NCI-H446 (cell line): Measurements from ENCODE around the gene PITPNM3.
"Not testable (repeated sequence)": the region's sequence is repeated elsewhere in the genome, so short reads cannot be mapped to it uniquely, and the experiment has no call there.

Source experiments
- DNase-seq, 2 experiments: peaks; one replicate each; lab custom pipeline; 2025; lab: John Stamatoyannopoulos, UW

Gene PITPNM3

GRCh38 chr17:6574687-6575595, 18.6 kb upstream of the PITPNM3 start:
- no peak for DNase-seq

- DNase-seq, result no peak
These were observed 17.8 kb upstream of the PITPNM3 start for GRCh38 chr17:6573982-6574686.

DNA sequence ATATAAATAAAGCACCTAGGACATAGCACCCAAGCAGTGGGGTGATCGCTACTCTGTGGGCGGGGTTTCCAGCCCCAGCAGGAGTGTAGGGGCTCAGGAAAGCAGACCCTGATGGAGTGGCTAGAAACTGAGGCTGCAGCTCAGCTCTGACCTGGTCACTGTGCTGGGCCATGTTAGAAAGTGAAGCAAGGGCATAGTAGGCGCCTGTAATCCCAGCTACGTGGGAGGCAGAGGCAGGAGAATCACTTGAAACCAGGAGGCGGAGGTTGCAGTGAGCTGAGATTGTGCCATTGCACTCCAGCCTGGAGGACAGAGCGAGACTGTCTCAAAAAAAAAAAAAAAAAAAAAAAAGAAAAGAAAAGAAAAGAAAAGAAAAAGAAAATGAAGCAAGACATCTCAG, 17.1 kb upstream of the PITPNM3 start:
- DNase-seq, result not testable (repeated sequence)

GRCh38 chr17:6572972-6573370, 16.6 kb upstream of the PITPNM3 start:
- no peak for DNase-seq

DNA sequence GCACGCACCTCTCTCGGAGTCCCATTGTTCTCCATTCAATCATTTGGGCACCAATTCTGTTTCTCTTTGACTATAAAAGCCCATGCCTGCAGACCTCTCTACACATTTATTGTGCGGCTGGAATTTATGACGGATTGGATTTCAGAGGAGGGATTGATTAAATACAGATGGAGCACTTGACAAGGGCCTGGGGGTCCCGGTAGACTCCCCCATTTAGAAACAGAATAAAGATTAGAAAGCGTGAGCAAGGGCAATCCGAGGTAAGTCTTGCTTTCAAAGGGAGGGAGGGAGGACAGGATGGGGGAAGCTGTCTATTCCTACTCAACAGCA, 15.1 kb upstream of the PITPNM3 start:
- no peak for DNase-seq

DNA sequence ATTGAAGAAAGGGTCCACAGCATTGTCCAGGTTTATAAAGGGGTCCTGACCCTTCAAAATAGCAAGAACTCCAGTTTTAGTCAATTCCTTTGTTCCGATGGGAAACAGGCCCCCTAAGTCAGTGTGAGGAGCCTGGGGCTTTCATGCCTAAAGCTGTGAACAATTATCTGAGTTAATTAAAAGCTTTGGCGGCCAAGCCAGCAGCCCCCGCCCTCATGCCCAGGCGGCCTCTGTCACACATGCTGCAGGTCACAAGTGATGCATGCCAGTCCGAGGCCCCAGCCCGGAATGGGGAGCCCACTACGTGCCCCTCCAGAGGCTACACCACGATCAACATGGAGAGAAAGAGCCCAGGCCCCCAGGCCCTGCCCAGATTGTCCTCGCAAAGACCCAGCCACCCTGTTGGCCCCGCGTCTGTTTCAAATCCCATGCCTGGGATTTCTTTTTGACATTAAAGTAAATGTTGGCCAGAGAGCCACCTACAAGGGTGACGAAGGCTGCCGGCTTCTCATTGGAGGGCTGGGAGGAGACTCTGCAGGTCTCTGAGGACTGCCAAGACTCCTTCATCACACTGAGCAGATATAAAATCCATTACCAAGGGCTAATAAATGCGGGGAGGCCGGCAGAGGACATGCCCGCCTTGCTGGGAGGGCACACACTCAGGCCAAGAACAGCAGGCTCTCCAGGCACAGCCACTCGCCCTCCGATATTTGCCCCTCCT, 14.5 kb upstream of the PITPNM3 start:
- no peak for DNase-seq

- DNase-seq, result no peak
These were observed 13.3 kb upstream of the PITPNM3 start for GRCh38 chr17:6569370-6570285.

- DNase-seq, result no peak
These were observed 11.9 kb upstream of the PITPNM3 start for GRCh38 chr17:6568184-6568758.

- peak in 1 of 2 experiments; percentile 16 for DNase-seq
These were observed 11.3 kb upstream of the PITPNM3 start for GRCh38 chr17:6567528-6568183.

- DNase-seq, result no peak
These were observed 5.1 kb upstream of the PITPNM3 start for GRCh38 chr17:6561446-6561845.

- no peak for DNase-seq
These were observed 4.1 kb upstream of the PITPNM3 start for GRCh38 chr17:6560496-6560895.

DNA sequence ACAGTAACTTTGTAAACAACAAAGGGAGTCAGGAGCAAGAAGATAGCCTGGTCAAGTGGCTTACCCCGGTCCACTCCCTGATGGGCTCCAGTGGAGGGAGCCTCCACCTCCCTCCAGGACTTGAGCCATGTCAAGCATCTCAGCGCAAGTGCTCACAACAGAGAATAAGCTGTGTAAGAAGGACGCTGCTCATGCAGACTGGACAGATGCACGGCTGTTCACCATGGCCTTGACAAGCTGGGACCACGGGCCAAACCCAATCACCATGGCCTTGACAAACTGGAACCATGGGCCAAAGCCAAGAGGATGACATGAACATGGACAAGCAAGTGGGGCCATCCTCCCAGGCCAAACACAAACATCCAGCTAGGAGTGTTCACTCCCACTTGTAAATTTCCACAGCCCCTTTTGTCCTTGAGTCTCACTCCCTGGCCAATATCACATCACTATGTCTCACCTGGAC, 3.4 kb upstream of the PITPNM3 start:
- DNase-seq, result no peak

DNA sequence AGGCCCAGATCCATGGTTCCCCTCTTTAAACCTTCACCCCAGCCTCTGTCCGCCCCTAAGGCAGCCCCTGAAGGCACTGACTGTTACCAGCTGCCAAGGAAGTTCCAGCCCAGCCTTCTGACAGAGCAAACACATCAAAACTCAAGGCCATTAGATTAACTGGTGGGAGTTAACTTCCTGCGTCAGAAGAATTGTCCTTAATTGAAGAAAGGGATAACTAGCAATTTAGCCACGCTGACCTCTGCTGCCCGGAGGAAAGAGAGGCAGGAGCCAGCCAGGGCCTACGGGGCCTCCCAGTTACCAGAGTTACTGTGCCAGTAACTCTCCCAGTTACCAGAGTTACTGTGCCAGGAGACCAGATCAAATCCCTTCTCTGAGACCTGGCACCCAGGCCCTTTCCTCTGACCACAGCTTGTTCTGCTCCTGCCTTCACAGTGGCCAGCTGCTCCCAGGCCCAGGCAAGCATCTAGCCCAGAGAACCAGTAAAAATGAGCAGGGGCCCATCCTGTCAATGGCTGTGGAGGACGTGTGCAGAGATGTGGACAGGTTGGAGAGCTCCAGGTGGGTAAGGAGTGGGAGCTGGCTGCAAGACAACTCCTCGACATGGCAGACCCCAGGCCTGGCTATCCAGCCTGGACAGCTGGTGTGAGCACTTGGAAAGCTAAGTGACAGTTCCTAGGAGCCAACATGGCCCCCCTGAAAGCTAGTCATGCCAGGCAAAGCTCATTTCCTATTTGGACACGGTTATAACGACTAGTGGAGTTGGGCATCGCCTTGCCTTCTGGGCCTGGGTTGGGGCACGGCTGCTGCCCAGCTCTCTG, 2.8 kb upstream of the PITPNM3 start:
- DNase-seq, result no peak

GRCh38 chr17:6558276-6558675, 1.9 kb upstream of the PITPNM3 start:
- no peak for DNase-seq

- DNase-seq, result no peak
These were observed 684 bp upstream of the PITPNM3 start for GRCh38 chr17:6557040-6557438.

DNA sequence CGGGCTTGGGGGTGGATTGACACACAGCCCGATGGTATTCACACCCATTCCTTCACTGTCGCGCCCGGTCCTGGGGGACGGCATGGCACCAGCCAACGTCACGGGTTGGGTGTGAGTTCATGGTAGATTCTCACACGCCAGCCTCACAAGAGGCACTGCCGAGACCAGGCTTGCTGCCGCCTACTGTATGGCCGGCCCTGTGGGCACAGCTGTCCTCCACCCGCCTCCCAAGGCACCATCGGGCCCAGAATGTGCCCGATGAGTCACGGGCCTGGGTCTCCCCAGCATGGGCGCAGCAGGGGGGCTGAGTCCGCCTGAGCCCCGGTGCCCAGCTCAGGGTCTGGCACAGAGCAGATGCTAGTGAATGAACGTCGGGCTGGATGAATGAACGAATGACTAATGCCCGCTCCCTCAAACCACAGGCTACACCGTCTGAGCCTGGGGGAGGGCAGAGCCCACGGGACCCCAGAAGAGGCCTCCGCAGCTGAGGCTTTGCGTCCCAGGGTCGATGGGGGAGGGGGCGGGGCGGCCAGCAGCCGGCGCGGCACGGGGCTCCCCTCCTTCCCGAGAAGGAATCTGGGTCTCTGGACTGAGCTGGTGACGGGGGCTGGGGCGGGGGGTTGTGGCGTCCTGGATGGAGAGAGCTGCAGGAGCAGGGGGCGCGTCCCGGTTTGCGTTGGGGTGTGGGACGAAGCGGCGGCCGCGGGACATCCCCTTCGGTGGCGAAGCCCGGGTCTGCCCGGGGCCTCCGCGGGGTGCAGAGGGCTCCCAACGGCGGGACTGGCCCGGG, 829 bp downstream of the PITPNM3 start:
- no peak for DNase-seq

DNA sequence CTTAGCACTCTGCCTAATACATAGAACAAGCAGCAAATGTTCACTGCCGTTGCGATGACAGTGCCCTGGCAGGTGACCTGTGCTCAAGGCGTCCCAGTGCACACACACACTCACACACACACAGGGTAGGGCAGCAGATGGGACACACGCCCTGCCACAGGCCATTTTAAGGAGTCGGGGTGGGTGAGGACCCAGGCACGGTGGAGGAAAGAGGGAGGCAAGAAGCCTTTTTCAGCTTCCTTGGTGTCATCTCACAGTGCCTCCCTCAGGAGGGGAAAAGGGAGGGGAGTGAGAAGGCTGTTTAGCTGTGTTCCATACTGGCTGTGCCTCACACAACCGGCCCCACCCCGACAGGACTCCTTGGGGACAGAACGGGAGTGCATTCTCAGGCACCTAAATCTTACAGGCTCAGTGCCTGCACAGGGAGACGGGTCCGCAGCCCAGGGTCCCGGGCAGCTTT, 1.5 kb downstream of the PITPNM3 start:
- DNase-seq, result no peak

- no peak for DNase-seq
These were observed 2.0 kb downstream of the PITPNM3 start for GRCh38 chr17:6554342-6554741.
